Measurements from ENCODE around the gene GPATCH8.

GPATCH8 gene

DNA sequence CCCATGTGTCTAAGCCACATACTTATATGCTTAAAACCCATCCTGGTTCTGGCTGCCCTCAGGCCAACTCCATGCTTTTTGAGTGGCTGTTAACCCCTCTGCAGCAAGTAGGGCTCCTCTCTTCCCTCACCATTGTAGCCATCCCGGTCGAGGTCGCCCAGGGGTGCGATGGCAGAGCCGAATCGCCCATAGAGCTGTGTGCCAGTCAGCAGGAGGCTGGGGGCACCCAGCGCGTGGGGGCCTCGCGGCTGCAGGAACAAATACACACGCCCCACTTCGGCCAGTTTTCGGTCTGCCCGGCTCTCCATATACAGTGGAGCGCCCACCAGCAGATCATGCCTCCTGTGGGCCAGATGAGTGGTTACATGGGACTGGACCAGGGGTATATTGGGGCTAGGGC is 119.8 kb downstream of the GPATCH8 start:
- Histone ChIP-seq H3K4me1 (ENCODE audit: control insufficient read depth, insufficient read depth, low read length) (peaks cover 15% of the 10 kb centered on the region), H3K4me3 (ENCODE audit: low read length in 2 of 2) (no peak overlapping the region), H3K9me3 (ENCODE audit: control insufficient read depth in 2 of 2, low read length in 2 of 2) (no peaks in the 10 kb centered on the region), H3K27me3 (ENCODE audit: control insufficient read depth in 1 of 2, insufficient read depth in 2 of 2, low read length in 2 of 2) (peaks cover 3 to 7% of the 10 kb centered on the region in 2 donors), H3K9ac (ENCODE audit: low read length in 2 of 2) (no peak overlapping the region), H3K36me3 (ENCODE audit: control insufficient read depth in 2 of 2, insufficient read depth in 2 of 2, low read length in 2 of 2) (no peaks in the 10 kb centered on the region), H3K27ac (ENCODE audit: low read length) (no peak overlapping the region)

DNA sequence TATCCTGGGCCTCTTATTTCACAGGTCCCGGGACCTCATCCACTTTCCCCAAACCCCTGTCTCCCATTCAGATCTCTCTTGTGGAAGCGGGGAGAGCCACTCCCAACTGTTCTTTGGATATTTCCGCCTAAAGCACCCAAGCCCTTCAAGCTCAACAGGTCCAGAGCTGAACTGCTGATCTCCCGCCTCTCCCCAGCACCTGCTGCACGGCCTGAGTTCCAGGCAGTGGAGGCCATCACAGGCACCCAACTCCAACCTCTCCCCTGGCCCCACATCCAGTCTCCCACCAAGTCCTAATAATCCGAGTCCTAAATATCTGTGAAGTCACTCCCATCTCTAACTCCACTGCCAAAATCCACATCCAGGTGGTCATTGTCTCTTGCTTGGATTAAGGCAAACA is 120.3 kb downstream of the GPATCH8 start:
- no peaks in the 10 kb centered on the region for H3K9me3 ChIP-seq (ENCODE audit: control insufficient read depth in 2 of 2, low read length in 2 of 2)
- H3K27ac ChIP-seq (ENCODE audit: low read length), result no peak overlapping the region
- no peaks in the 10 kb centered on the region for H3K36me3 ChIP-seq (ENCODE audit: control insufficient read depth in 2 of 2, insufficient read depth in 2 of 2, low read length in 2 of 2)
- no peak overlapping the region for H3K9ac ChIP-seq (ENCODE audit: low read length in 2 of 2)
- no peak overlapping the region for H3K4me3 ChIP-seq (ENCODE audit: low read length in 2 of 2)
- H3K27me3 ChIP-seq (ENCODE audit: control insufficient read depth in 1 of 2, insufficient read depth in 2 of 2, low read length in 2 of 2), result peaks cover 3 to 7% of the 10 kb centered on the region in 2 donors
- H3K4me1 ChIP-seq (ENCODE audit: control insufficient read depth, insufficient read depth, low read length), result peaks cover 15% of the 10 kb centered on the region

DNA sequence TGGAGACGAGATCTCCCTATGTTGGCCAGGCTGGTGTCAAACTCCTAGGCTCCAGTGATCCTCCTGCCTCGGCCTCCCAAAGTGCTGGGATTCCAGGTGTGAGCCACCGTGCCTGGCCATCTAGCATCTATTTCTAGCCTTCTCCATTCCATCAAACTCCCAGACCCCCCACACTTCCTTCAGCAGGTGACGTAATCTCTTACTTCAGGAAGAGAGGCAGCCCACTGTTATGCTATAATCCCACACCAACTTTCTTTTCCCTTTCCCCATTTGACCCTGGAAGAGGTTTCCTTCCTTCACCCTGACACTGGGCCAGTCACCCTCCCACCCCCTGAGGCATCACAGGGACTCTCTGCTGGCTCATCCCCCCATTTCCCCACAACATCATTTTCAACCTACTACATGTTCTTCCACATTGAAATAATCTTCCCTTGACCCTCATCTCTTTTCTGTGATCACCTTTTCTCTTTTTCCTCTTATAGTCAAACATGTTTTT is 121.3 kb downstream of the GPATCH8 start:
- H3K4me1 ChIP-seq (ENCODE audit: control insufficient read depth, insufficient read depth, low read length), result peaks cover 16% of the 10 kb centered on the region
- H3K36me3 ChIP-seq (ENCODE audit: control insufficient read depth in 2 of 2, insufficient read depth in 2 of 2, low read length in 2 of 2), result no peaks in the 10 kb centered on the region
- H3K27me3 ChIP-seq (ENCODE audit: control insufficient read depth in 1 of 2, insufficient read depth in 2 of 2, low read length in 2 of 2), result peaks cover 3 to 6% of the 10 kb centered on the region in 2 donors
- no peak overlapping the region for H3K27ac ChIP-seq (ENCODE audit: low read length)
- H3K9ac ChIP-seq (ENCODE audit: low read length in 2 of 2), result no peak overlapping the region
- no peaks in the 10 kb centered on the region for H3K9me3 ChIP-seq (ENCODE audit: control insufficient read depth in 2 of 2, low read length in 2 of 2)
- H3K4me3 ChIP-seq (ENCODE audit: low read length in 2 of 2), result no peak overlapping the region

DNA sequence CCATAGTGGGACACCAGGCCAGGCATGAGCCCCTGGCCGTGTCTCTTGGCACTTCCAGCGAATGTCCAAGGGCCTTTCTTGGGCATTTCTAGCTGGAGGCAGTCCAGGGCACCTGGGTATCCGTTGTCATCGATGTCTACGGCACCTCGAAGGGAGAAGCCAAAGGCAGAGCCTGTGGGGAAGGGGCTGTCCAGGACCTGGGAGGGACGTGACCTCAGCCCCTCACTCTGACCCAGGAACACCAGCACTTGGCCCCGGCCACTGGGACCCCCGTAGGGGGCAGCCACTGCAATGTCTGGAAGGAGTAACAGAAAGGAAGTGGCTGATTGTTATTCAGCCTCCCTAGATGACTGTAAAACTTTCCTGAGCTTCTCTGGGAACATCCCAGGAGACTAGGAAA is 122.4 kb downstream of the GPATCH8 start:
- Histone ChIP-seq H3K4me1 (ENCODE audit: control insufficient read depth, insufficient read depth, low read length) (peaks cover 19% of the 10 kb centered on the region), H3K9ac (ENCODE audit: low read length in 2 of 2) (no peak overlapping the region), H3K27ac (ENCODE audit: low read length) (no peak overlapping the region), H3K36me3 (ENCODE audit: control insufficient read depth in 2 of 2, insufficient read depth in 2 of 2, low read length in 2 of 2) (no peaks in the 10 kb centered on the region), H3K27me3 (ENCODE audit: control insufficient read depth in 1 of 2, insufficient read depth in 2 of 2, low read length in 2 of 2) (peaks cover 3 to 5% of the 10 kb centered on the region in 2 donors), H3K9me3 (ENCODE audit: control insufficient read depth in 2 of 2, low read length in 2 of 2) (no peaks in the 10 kb centered on the region), H3K4me3 (ENCODE audit: low read length in 2 of 2) (no peak overlapping the region)

DNA sequence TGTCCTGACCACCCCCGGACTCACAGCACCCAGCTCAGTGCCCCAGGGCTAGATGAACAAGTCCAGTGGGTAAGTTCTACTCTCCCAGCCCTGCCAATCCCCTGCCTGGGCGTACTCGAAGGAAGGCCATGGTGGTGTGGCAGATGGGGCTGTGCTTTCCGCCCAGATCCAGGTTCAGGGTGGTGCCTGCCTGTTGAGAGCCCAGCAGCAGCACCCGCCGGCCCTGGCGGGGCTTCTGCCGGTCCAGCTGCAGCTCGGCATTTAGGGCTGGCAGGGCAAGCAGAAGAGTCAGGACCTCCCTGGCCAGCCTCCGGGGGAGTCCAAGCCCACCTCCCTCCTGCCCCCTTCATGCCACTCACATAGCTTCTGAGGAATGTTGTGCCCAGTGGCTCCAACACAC is 123.3 kb downstream of the GPATCH8 start:
- Histone ChIP-seq H3K27ac (ENCODE audit: low read length) (no peak overlapping the region), H3K4me3 (ENCODE audit: low read length in 2 of 2) (no peak overlapping the region), H3K4me1 (ENCODE audit: control insufficient read depth, insufficient read depth, low read length) (peaks cover 17% of the 10 kb centered on the region), H3K27me3 (ENCODE audit: control insufficient read depth in 1 of 2, insufficient read depth in 2 of 2, low read length in 2 of 2) (peaks cover 3% of the 10 kb centered on the region in 2 donors), H3K9me3 (ENCODE audit: control insufficient read depth in 2 of 2, low read length in 2 of 2) (no peaks in the 10 kb centered on the region), H3K36me3 (ENCODE audit: control insufficient read depth in 2 of 2, insufficient read depth in 2 of 2, low read length in 2 of 2) (no peaks in the 10 kb centered on the region), H3K9ac (ENCODE audit: low read length in 2 of 2) (no peak overlapping the region)

DNA sequence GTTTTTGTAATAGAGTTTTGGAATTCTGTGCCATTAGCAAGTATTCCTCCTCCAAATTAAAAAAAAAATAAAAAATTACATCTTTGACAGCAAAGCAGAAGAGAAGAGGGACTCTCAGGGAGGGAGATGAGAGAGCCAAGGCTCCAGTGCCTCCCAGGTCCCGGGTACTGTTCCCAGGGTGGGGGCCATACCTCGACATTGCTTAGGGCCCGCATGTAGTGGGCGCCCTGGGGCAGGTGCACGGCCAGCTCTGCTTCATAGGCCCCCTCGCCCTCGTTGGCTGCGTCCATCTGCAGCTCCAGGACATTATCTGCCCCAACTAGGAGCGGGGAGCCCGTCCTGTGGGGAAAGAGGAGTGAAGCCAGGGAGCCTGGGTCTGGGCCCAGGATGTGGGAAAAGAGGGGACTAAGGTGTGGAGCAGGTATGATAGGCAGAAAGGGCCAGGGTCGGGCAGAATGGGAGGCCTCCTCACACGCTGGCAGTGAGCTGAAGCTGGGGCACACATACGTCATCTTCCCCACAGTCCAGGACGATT is 125.0 kb downstream of the GPATCH8 start:
- Histone ChIP-seq H3K9ac (ENCODE audit: low read length in 2 of 2) (no peak overlapping the region), H3K4me1 (ENCODE audit: control insufficient read depth, insufficient read depth, low read length) (peaks cover 13% of the 10 kb centered on the region), H3K27me3 (ENCODE audit: control insufficient read depth in 1 of 2, insufficient read depth in 2 of 2, low read length in 2 of 2) (peaks cover 0 to 3% of the 10 kb centered on the region in 2 donors), H3K9me3 (ENCODE audit: control insufficient read depth in 2 of 2, low read length in 2 of 2) (no peaks in the 10 kb centered on the region), H3K4me3 (ENCODE audit: low read length in 2 of 2) (no peak overlapping the region), H3K36me3 (ENCODE audit: control insufficient read depth in 2 of 2, insufficient read depth in 2 of 2, low read length in 2 of 2) (no peaks in the 10 kb centered on the region), H3K27ac (ENCODE audit: low read length) (no peak overlapping the region)

DNA sequence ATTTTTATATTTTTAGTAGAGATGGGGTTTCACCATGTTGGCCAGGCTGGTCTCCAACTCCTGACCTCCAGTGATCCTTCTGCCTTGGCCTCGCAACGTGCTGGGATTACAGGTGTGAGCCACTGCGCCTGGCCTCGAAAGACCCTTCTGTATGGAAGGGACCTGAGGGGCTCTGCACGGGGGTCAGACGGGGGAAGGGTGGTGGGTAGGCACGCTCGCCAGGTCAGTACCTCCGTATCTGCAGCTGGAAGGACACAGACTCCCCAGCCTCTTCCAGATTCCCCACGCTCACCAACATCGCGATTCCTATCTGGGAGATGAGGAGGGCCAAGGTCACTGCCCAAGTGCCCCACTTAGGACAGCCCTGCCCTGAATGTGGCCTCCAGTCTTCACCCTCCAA is 126.4 kb downstream of the GPATCH8 start:
- peaks cover 0 to 3% of the 10 kb centered on the region in 2 donors for H3K27me3 ChIP-seq (ENCODE audit: control insufficient read depth in 1 of 2, insufficient read depth in 2 of 2, low read length in 2 of 2)
- H3K4me1 ChIP-seq (ENCODE audit: control insufficient read depth, insufficient read depth, low read length), result peaks cover 13% of the 10 kb centered on the region
- no peak overlapping the region for H3K27ac ChIP-seq (ENCODE audit: low read length)
- no peak overlapping the region for H3K9ac ChIP-seq (ENCODE audit: low read length in 2 of 2)
- H3K9me3 ChIP-seq (ENCODE audit: control insufficient read depth in 2 of 2, low read length in 2 of 2), result no peaks in the 10 kb centered on the region
- H3K4me3 ChIP-seq (ENCODE audit: low read length in 2 of 2), result no peak overlapping the region
- H3K36me3 ChIP-seq (ENCODE audit: control insufficient read depth in 2 of 2, insufficient read depth in 2 of 2, low read length in 2 of 2), result no peaks in the 10 kb centered on the region

DNA sequence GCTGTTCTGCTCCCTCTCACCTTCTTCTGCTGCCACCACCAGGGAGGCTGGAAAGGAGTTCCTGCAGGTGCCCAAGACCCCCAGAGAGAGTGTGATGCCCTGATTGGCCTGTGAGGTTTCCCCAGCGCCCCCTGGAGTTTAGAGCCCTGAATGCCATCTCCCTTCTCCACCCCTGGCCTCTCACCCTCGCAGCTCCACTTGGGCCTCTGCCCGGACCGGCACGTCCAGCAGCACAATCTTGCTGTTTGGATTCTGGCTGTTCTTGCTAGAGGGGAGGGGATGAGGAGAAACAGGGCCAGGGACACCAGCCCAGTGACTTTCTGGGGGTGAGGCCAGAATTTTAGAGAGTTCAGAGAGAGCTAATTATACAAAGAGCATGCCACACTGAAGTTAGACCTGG is 127.1 kb downstream of the GPATCH8 start:
- no peaks in the 10 kb centered on the region for H3K36me3 ChIP-seq (ENCODE audit: control insufficient read depth in 2 of 2, insufficient read depth in 2 of 2, low read length in 2 of 2)

DNA sequence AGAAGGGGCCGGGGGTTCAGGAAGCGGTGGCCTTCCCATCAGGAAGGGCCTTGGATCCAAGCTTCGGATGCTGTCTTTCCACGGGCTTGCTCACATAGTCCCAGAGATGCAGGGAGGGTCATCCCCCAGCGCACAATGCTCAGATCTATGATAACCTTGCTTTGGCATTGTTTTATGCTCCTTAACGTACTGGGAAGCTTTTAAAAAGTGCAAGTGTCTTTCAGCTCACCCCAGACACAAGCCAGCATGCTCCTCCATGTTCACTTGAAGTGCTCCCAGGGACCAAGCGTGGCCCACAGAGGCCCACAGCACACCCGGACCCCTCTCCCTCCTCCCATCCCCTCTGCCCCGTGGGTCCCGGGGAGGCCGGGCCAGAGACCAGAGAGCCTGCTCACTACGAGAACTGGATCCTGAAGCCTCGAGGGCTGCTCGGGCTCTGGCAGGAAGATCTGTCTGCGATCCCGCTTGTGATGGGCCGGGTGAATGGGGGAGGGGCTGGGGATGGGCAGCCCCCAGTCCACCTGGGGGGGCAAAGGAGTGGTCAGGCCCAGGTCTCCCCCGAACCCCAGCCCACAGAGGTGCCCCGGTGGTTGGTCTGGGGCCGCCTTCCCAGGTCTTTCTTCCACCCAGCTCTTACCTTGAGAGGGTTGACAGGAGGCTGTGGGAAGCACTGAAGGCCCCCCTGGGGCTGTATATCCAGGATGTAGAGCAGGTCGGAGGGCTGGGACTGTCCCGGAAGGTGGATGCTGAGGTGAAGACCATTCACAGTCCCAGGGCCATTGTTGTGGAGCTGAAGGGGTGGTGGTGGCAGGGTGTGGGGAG is 127.8 kb downstream of the GPATCH8 start:
- no peak overlapping the region for H3K9ac ChIP-seq (ENCODE audit: low read length in 2 of 2)
- H3K4me3 ChIP-seq (ENCODE audit: low read length in 2 of 2), result no peak overlapping the region
- no peak overlapping the region for H3K27ac ChIP-seq (ENCODE audit: low read length)
- H3K9me3 ChIP-seq (ENCODE audit: control insufficient read depth in 2 of 2, low read length in 2 of 2), result no peaks in the 10 kb centered on the region
- peaks cover 13% of the 10 kb centered on the region for H3K4me1 ChIP-seq (ENCODE audit: control insufficient read depth, insufficient read depth, low read length)
- no peaks in the 10 kb centered on the region for H3K36me3 ChIP-seq (ENCODE audit: control insufficient read depth in 2 of 2, insufficient read depth in 2 of 2, low read length in 2 of 2)
- H3K27me3 ChIP-seq (ENCODE audit: control insufficient read depth in 1 of 2, insufficient read depth in 2 of 2, low read length in 2 of 2), result peaks cover 0 to 3% of the 10 kb centered on the region in 2 donors

More for the DNA sequence above, 127.1 kb downstream of the GPATCH8 start:
- Histone ChIP-seq H3K27me3 (ENCODE audit: control insufficient read depth in 1 of 2, insufficient read depth in 2 of 2, low read length in 2 of 2) (peaks cover 0 to 3% of the 10 kb centered on the region in 2 donors), H3K9ac (ENCODE audit: low read length in 2 of 2) (no peak overlapping the region), H3K27ac (ENCODE audit: low read length) (no peak overlapping the region), H3K4me3 (ENCODE audit: low read length in 2 of 2) (no peak overlapping the region), H3K9me3 (ENCODE audit: control insufficient read depth in 2 of 2, low read length in 2 of 2) (no peaks in the 10 kb centered on the region), H3K4me1 (ENCODE audit: control insufficient read depth, insufficient read depth, low read length) (peaks cover 13% of the 10 kb centered on the region)

DNA sequence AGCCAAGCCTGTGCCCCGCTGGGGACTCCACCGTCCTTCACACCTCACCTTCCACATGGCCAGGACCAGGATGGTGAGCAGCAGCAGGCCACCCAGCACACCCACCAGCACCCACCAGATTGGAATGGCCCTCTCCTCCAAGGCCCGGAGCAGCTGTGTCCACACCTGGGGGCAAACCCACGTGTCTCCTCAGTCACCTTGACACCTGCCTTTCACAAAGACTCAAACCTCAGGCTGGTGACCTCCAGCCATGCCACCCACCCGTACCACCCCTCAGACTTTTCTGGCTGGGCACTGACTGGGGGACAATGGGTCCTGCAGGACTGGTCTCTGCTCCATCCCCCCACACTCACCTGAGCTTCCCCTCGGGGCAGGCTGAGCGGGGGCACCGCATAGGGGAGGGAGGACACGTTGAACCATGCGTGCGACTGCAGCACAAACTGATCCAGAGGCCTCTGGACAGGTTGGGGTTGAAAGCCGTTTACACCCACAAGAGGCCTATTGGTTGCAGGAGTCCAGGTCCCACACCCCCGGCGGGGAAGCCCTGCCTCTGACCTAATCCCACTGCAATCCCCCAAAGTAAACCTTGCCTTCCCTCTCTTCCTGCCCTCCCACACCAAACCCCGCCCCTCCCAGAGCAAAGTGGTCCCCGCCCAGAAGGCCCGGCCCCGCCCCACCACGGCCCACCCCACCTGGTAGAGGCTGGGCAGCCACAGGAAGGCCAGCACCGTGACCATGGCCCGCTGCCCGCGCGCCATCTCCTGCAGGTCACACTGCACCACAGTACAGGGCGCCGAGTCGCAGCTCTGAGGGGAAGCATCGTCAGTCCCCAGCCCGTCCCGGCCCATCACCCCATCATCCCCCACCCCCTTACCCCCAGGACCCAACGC is 128.7 kb downstream of the GPATCH8 start:
- H3K4me3 ChIP-seq (ENCODE audit: low read length in 2 of 2), result no peak overlapping the region
- H3K9me3 ChIP-seq (ENCODE audit: control insufficient read depth in 2 of 2, low read length in 2 of 2), result no peaks in the 10 kb centered on the region

More for the DNA sequence above, 128.7 kb downstream of the GPATCH8 start:
- no peaks in the 10 kb centered on the region for H3K36me3 ChIP-seq (ENCODE audit: control insufficient read depth in 2 of 2, insufficient read depth in 2 of 2, low read length in 2 of 2)
- H3K4me1 ChIP-seq (ENCODE audit: control insufficient read depth, insufficient read depth, low read length), result peaks cover 13% of the 10 kb centered on the region
- peaks cover 0 to 3% of the 10 kb centered on the region in 2 donors for H3K27me3 ChIP-seq (ENCODE audit: control insufficient read depth in 1 of 2, insufficient read depth in 2 of 2, low read length in 2 of 2)
- H3K9ac ChIP-seq (ENCODE audit: low read length in 2 of 2), result no peak overlapping the region
- no peak overlapping the region for H3K27ac ChIP-seq (ENCODE audit: low read length)
